Measurements from ENCODE around the gene CTRL.
"Not testable (repeated sequence)": the region's sequence is repeated elsewhere in the genome, so short reads cannot be mapped to it uniquely, and the experiment has no call there.

CTRL gene

GRCh38 chr16:67922740-67923139 lies 8.9 kb downstream of the CTRL start:
- no peak for DNase-seq

- DNase-seq: no peak
These were observed 9.4 kb downstream of the CTRL start for GRCh38 chr16:67922221-67922620.

GRCh38 chr16:67919622-67920221 lies 11.9 kb downstream of the CTRL start:
- DNase-seq: no peak

- peak; percentile 51 for DNase-seq
These were observed 13.8 kb downstream of the CTRL start for GRCh38 chr16:67917852-67918236.

- DNase-seq: no peak
These were observed 14.4 kb downstream of the CTRL start for GRCh38 chr16:67917140-67917851.

- DNase-seq: no peak
These were observed 15.6 kb downstream of the CTRL start for GRCh38 chr16:67915831-67916723.

GRCh38 chr16:67915496-67915769 lies 16.2 kb downstream of the CTRL start:
- DNase-seq: not testable (repeated sequence)

- DNase-seq: no peak
These were observed 16.7 kb downstream of the CTRL start for GRCh38 chr16:67914758-67915495.

GRCh38 chr16:67910158-67910557 lies 21.5 kb downstream of the CTRL start:
- DNase-seq: no peak

GRCh38 chr16:67909056-67909742 lies 22.5 kb downstream of the CTRL start:
- no peak for DNase-seq

GRCh38 chr16:67907397-67908180 lies 24.1 kb downstream of the CTRL start:
- DNase-seq: no peak

- no peak for DNase-seq
These were observed 28.8 kb downstream of the CTRL start for GRCh38 chr16:67902831-67903230.

GRCh38 chr16:67901734-67902133 lies 29.9 kb downstream of the CTRL start:
- no peak for DNase-seq

- DNase-seq: no peak
These were observed 34.4 kb downstream of the CTRL start for GRCh38 chr16:67897231-67897630.

- DNase-seq: no peak
These were observed 37.8 kb downstream of the CTRL start for GRCh38 chr16:67893743-67894399.

GRCh38 chr16:67892899-67893742 lies 38.5 kb downstream of the CTRL start, which contains the start of gene PSKH1:
TSS of gene PSKH1 (plus strand) at chr16:67893254. CDS start at chr16:67908750, 15,496 bp downstream.
- peak; percentile 95 for DNase-seq

- no peak for DNase-seq
These were observed 39.3 kb downstream of the CTRL start for GRCh38 chr16:67892375-67892774.

GRCh38 chr16:67888331-67888730 lies 43.3 kb downstream of the CTRL start:
- DNase-seq: no peak

- no peak for DNase-seq
These were observed 45.3 kb downstream of the CTRL start for GRCh38 chr16:67886387-67886786.

- DNase-seq: no peak
These were observed 45.7 kb downstream of the CTRL start for GRCh38 chr16:67885976-67886375.
